ENCODE measurements around the gene MYL5.
A peak's percentile ranks its signal among the peaks of the same experiment; 100 is the strongest.

Gene MYL5

GRCh38 chr4:710916-711315 is 36.6 kb downstream of the MYL5 start:
- ATAC-seq (no peak), DNase-seq (ENCODE audit: low spot score in 2 of 2) (no peak)
- H3K9me3 Mint-ChIP-seq, result no peaks in the 10 kb centered on the region
- H3K36me3 Mint-ChIP-seq, result peaks cover 6% of the 10 kb centered on the region
- peaks cover 40% of the 10 kb centered on the region for H3K4me1 Mint-ChIP-seq
- no peak overlapping the region for H3K4me3 Mint-ChIP-seq
- no peak overlapping the region for H3K27ac Mint-ChIP-seq

- Mint-ChIP-seq H3K27ac (no peak overlapping the region), H3K4me1 (peaks cover 40% of the 10 kb centered on the region), H3K9me3 (no peaks in the 10 kb centered on the region), H3K4me3 (no peak overlapping the region), H3K36me3 (peaks cover 6% of the 10 kb centered on the region)
- DNase-seq (ENCODE audit: low spot score in 2 of 2) (no peak), ATAC-seq (no peak)
These were observed 37.8 kb downstream of the MYL5 start for GRCh38 chr4:712093-712492.

- no peak overlapping the region for H3K4me3 Mint-ChIP-seq
- H3K27ac Mint-ChIP-seq, result no peak overlapping the region
- H3K36me3 Mint-ChIP-seq, result peaks cover 6% of the 10 kb centered on the region
- no peaks in the 10 kb centered on the region for H3K9me3 Mint-ChIP-seq
- peaks cover 48% of the 10 kb centered on the region for H3K4me1 Mint-ChIP-seq
- ATAC-seq, result peak; percentile 13
- DNase-seq (ENCODE audit: low spot score in 2 of 2), result no peak
These were observed 38.7 kb downstream of the MYL5 start for GRCh38 chr4:712916-713632.

- H3K9me3 Mint-ChIP-seq, result no peaks in the 10 kb centered on the region
- no peak overlapping the region for H3K4me3 Mint-ChIP-seq
- no peak for ATAC-seq
- no peak for DNase-seq (ENCODE audit: low spot score in 2 of 2)
- H3K4me1 Mint-ChIP-seq, result peaks cover 47% of the 10 kb centered on the region
- peak overlapping the region; percentile 76 for H3K27ac Mint-ChIP-seq
- peaks cover 6% of the 10 kb centered on the region for H3K36me3 Mint-ChIP-seq
These were observed 39.7 kb downstream of the MYL5 start for GRCh38 chr4:714087-714486.

GRCh38 chr4:717601-718320 is 43.4 kb downstream of the MYL5 start:
- Mint-ChIP-seq H3K4me3 (no peak overlapping the region), H3K27ac (peak overlapping the region; percentile 48), H3K36me3 (peaks cover 17% of the 10 kb centered on the region), H3K4me1 (peaks cover 55% of the 10 kb centered on the region), H3K9me3 (no peaks in the 10 kb centered on the region)
- ATAC-seq (peak; percentile 24), DNase-seq (ENCODE audit: low spot score in 2 of 2) (no peak)

GRCh38 chr4:718460-718859 is 44.1 kb downstream of the MYL5 start:
- Mint-ChIP-seq H3K4me1 (peaks cover 48% of the 10 kb centered on the region), H3K4me3 (no peak overlapping the region), H3K27ac (peak overlapping the region; percentile 48), H3K9me3 (no peaks in the 10 kb centered on the region), H3K36me3 (peaks cover 24% of the 10 kb centered on the region)
- DNase-seq (ENCODE audit: low spot score in 2 of 2) (no peak), ATAC-seq (no peak)

GRCh38 chr4:720111-720860 is 45.9 kb downstream of the MYL5 start:
- peaks cover 48% of the 10 kb centered on the region for H3K4me1 Mint-ChIP-seq
- no peak for ATAC-seq

GRCh38 chr4:721261-722168 is 47.2 kb downstream of the MYL5 start:
- ATAC-seq, result no peak
- Mint-ChIP-seq H3K36me3 (peaks cover 23% of the 10 kb centered on the region), H3K27ac (no peak overlapping the region), H3K4me3 (no peak overlapping the region), H3K9me3 (no peaks in the 10 kb centered on the region), H3K4me1 (peaks cover 54% of the 10 kb centered on the region)
- DNase-seq (ENCODE audit: low spot score in 2 of 2), result no peak

More at GRCh38 chr4:720111-720860, 45.9 kb downstream of the MYL5 start:
- no peak for DNase-seq (ENCODE audit: low spot score in 2 of 2)
- Mint-ChIP-seq H3K27ac (peak overlapping the region; percentile 45), H3K4me3 (no peak overlapping the region), H3K36me3 (peaks cover 23% of the 10 kb centered on the region), H3K9me3 (no peaks in the 10 kb centered on the region)

GRCh38 chr4:722169-722725 is 47.9 kb downstream of the MYL5 start:
- no peak overlapping the region for H3K27ac Mint-ChIP-seq
- no peak overlapping the region for H3K4me3 Mint-ChIP-seq
- H3K4me1 Mint-ChIP-seq, result peaks cover 60% of the 10 kb centered on the region
- DNase-seq (ENCODE audit: low spot score in 2 of 2) (no peak), ATAC-seq (no peak)
- H3K9me3 Mint-ChIP-seq, result no peaks in the 10 kb centered on the region
- H3K36me3 Mint-ChIP-seq, result peaks cover 23% of the 10 kb centered on the region

GRCh38 chr4:722851-723360 is 48.6 kb downstream of the MYL5 start:
- no peak for DNase-seq (ENCODE audit: low spot score in 2 of 2)
- Mint-ChIP-seq H3K4me1 (peaks cover 61% of the 10 kb centered on the region), H3K4me3 (no peak overlapping the region), H3K27ac (no peak overlapping the region), H3K36me3 (peaks cover 23% of the 10 kb centered on the region), H3K9me3 (no peaks in the 10 kb centered on the region)
- no peak for ATAC-seq

- H3K36me3 Mint-ChIP-seq, result peaks cover 23% of the 10 kb centered on the region
- no peak for DNase-seq (ENCODE audit: low spot score in 2 of 2)
- no peaks in the 10 kb centered on the region for H3K9me3 Mint-ChIP-seq
- ATAC-seq, result no peak
- no peak overlapping the region for H3K4me3 Mint-ChIP-seq
- peaks cover 56% of the 10 kb centered on the region for H3K4me1 Mint-ChIP-seq
- no peak overlapping the region for H3K27ac Mint-ChIP-seq
These were observed 49.6 kb downstream of the MYL5 start for GRCh38 chr4:723751-724530.

- ATAC-seq (no peak), DNase-seq (ENCODE audit: low spot score in 2 of 2) (no peak)
- Mint-ChIP-seq H3K27ac (peak overlapping the region; percentile 29), H3K4me3 (no peak overlapping the region), H3K36me3 (peaks cover 17% of the 10 kb centered on the region), H3K4me1 (peaks cover 41% of the 10 kb centered on the region), H3K9me3 (no peaks in the 10 kb centered on the region)
These were observed 51.3 kb downstream of the MYL5 start for GRCh38 chr4:725391-726234.

- ATAC-seq (no peak), DNase-seq (ENCODE audit: low spot score in 2 of 2) (no peak)
- Mint-ChIP-seq H3K4me3 (no peak overlapping the region), H3K27ac (no peak overlapping the region), H3K9me3 (no peaks in the 10 kb centered on the region), H3K4me1 (peaks cover 38% of the 10 kb centered on the region), H3K36me3 (peaks cover 15% of the 10 kb centered on the region)
These were observed 52.0 kb downstream of the MYL5 start for GRCh38 chr4:726235-726787.

Measured in stimulated activated effector memory CD8-positive, alpha-beta T cell treated with anti-CD3 and anti-CD28 coated beads, Interleukin-12 subunit alpha, Interleukin-12 subunit beta, amount 100 ng/mL, for 72 hours (primary cell).